ENCODE measurements around the gene FAM174C.

Gene FAM174C

GRCh38 chr19:1275976-1276627 is 772 bp downstream of the FAM174C start:
- no peak for DNase-seq

DNA sequence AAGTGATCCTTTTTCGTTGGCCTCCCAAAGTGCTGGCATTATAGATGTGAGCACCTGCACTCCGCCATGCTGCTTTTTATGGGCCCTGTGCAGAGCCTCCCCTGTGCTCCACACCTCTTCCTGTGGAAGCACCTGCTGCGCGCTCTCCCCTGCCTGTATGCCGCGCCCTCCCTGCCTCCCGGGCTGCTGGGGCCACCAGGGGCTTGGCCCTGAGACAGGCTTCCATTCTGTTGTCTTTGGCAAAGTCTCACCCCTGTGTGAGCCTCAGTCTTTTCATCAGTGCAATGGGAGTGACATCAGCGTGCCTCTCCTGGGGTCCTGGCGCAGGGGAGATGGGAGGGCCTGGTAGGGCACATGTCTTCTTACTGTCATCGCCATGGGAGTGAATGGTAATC is 1.3 kb downstream of the FAM174C start:
- DNase-seq = no peak

- no peak for DNase-seq
Measured at GRCh38 chr19:1277061-1277460, 1.7 kb downstream of the FAM174C start.

- no peak for DNase-seq
Measured at GRCh38 chr19:1278074-1278473, 2.7 kb downstream of the FAM174C start.

DNA sequence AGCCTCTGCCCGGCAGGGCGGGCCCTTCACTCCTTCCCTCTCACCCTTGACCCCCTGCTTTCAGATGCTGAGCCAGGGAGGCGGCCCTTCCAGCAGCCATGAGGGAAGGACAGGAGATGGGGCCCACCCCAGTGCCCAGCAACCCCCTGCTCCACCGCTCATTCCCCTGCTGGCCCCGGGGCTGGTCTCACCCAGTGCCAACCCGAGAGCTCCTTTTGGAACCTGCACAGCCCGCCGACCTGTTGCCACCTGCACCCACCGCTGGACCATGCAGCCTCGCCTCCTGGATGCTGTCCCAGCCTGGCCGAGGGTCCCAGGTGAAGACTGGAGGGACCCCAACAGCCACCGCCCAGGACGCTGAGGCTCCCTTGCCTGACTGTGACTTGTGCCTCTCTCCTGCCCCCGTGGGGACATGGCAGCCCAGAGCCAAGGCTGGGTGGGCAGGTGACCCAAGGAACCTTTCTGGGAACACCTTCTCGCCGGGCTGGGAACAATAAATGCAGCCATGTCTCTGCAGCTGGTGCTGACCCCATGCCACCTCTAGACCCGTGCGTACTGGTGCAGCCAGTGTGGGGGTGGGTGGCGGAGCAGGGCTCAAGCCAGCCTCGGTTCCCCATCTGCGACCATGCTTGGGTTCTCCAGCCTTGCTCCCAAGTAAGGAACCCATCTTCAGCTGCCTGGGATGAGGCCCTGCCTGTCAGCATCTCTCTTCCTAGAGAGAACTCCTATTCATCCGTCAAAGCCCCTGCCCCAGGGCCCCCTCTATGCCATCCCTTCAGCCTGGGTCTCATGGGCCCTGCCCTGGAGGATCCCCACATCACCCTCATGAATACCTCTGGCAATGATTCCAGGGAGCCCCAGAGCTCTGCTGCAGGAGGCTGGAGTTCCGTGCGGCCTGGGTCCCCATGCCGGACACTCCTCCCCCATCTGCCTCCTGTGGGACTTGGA is 3.7 kb downstream of the FAM174C start:
- DNase-seq = no peak

DNA sequence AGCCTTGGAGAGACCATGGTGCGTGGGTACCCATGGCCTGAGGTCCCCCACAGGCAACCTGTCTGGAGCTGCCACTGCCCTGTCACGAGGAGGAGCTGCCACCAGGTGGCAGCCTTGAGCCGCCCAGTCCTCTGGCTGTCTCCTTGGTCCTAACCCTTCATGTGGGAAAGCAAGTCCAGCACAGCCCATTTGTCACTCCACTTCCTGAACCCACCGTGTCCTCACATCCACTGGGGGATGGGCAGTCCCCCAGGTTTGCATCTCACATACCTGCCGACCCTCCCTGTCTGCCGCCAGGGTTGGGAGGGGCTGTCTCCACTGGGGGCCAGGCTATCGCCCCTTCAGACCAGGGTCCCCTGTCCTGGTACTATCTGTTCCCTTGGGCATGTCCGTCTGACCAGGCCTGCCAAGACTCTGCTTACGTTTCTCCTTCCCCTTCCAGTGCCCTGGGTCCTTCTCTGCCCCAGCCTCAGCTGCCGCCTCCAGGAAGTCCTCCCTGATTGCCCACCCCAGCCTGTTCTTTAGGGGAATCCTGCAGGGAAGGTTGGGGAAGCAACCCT is 4.5 kb downstream of the FAM174C start:
- peak; percentile 80 for DNase-seq

- no peak for DNase-seq
Measured at GRCh38 chr19:1280636-1281568, 5.6 kb downstream of the FAM174C start.

DNA sequence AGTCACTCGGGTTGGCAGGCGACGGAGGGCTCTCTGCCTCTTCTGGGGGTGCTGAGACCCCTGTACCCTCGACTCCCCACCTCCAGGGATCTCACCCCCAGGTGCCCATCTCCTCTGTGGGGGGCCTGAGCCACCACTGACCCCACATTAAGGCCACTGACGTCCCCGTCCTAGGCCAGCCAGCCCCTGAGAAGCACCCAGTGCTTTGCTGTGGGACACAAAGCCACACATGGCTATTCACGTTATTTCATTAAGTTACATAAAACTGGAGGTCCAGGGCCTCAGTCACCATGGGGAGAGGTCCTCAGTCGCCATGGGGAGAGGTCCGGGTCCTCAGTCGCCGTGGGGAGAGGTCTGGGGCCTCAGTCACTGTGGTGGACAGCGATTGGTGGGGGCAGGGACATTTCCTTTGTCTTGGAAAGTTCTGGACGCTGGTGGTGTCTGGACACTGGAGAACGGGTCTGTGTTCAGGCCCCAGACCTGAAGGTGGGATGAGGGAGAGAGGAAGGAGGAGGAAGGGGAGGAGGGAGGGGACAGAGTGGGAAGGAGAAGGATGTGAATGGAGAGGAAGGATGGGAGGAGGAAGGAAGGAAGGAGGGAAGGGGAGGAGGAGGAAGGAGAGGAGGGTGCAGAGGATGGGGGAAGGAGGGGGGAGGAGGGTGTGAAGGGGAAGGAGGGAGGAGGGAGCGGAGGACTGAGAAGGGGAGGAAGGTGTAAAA is 6.4 kb downstream of the FAM174C start:
- no peak for DNase-seq

GRCh38 chr19:1282588-1283206 is 7.4 kb downstream of the FAM174C start:
- no peak for DNase-seq

- DNase-seq = no peak
Measured at GRCh38 chr19:1283207-1283916, 8.0 kb downstream of the FAM174C start.

DNA sequence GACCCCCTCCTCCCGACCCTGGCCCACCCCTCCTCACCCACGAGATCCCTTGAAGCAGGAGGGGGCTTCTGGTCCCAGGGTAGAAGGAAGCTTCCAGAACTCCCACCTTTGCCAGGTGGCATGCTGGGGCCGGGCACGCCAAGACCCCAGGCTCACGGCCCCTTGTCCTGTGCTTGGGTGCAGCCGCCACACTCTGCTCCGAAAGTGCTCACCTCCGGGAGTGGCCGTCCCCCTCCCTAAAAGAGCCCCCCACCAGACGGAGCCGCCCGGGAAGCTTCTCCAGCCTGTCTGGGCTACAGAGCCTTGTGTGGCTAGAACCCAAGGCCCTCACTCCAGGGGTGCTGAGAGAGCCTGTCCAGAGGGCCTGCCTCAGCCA is 8.6 kb downstream of the FAM174C start:
- no peak for DNase-seq

DNA sequence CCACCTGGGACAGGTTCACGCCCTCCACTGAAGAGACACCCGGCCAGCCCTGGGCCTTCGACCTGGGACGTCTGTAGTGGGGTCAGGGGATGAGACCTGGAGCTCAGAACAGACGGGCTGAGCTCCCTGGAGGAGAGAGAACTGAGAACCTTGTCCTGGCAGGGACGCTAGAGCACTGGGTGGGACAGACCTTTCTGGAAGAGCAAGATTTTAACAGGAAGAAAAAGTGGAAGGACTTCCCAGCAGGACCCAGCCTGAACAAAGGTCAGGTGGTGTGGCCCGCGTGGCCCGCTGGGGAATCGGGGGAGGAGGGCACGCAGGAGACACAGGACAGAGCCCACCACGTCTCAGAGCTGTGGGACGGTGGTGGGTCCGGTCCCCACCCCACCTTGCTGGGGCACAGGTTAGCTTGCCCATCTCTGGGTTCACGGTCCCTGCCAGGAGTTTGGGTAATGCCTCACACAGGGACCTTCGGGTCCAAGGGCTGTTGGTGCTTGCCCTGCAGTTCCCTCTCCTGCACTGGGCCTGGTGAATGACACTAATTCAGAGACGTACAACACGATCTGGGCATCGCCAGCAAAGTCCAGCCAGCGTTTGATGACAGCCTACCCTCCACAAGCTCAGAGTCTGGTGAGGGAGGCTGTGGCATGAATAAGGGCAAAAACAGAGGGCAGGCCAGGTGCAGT is 9.1 kb downstream of the FAM174C start:
- no peak for DNase-seq

DNA sequence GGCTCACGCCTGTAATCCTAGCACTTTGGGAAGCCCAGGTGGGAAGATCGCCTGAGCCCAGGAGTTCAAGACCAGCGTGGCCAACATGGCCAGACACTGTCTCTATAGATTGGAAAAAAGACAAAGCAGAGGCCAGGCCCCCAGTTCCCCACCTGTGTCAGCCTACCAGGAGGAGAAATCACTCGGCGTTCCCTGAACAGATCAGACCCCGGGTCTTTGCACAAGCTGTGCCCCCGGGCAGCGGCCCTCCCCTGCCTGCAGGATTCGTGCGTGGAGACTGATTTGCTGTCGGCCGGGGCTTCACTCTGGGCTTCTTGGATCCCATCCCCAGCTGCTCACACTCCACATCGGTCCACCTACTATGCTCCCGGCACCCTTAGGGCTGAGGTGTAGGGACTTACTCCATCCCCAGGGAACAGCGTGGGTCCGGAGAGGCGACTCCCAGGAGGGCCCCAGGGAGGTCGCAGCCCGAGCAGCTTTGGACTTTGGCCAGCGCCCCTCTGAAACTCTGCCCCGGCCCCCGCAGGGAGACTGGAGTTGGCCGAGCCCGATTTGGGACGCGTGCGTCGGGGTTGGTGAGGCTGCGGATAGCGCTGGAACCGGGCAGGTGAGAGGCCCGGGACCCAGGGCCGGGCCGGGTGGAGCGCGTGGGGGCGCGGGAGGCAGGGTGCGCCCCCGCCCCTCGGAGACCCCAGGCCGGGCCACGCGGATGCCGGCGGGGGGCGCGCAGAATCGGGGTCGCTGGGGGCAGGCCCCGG is 9.8 kb downstream of the FAM174C start:
- no peak for DNase-seq

DNA sequence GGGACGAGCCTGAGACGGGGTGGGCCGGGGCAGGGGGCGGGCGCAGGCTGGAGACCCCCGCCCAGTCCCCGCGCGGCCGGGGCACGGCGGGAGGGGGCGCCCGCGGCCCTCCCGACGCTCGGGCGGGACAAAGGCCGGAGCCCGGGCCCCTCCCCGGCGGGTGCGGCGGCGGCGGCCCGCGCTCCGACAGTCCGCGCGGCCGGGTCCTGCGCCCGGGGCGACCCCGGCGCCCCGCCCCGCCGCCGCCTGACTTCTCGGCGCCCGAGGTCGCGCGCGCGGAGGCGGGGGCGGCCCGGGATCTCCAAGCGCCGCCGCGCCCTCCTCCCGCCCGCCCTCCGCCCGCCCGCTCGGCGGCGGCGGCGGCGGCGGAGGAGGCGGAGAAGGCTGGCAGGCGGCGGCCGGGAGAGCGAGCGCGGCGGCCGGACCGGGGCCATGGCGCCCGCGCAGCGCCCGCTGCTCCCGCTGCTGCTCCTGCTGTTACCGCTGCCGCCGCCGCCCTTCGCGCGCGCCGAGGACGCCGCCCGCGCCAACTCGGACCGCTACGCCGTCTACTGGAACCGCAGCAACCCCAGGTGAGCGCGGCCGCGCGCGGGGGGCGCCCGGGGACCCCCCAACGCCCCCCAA is 10.5 kb downstream of the FAM174C start, which contains the start of gene EFNA2:
Gene EFNA2 (plus strand): TSS at position 137 of the 624 bp plus-strand sequence. CDS start 296 bp downstream, at position 433.
- no peak for DNase-seq

GRCh38 chr19:1286487-1287353 is 11.4 kb downstream of the FAM174C start:
- DNase-seq = no peak

DNA sequence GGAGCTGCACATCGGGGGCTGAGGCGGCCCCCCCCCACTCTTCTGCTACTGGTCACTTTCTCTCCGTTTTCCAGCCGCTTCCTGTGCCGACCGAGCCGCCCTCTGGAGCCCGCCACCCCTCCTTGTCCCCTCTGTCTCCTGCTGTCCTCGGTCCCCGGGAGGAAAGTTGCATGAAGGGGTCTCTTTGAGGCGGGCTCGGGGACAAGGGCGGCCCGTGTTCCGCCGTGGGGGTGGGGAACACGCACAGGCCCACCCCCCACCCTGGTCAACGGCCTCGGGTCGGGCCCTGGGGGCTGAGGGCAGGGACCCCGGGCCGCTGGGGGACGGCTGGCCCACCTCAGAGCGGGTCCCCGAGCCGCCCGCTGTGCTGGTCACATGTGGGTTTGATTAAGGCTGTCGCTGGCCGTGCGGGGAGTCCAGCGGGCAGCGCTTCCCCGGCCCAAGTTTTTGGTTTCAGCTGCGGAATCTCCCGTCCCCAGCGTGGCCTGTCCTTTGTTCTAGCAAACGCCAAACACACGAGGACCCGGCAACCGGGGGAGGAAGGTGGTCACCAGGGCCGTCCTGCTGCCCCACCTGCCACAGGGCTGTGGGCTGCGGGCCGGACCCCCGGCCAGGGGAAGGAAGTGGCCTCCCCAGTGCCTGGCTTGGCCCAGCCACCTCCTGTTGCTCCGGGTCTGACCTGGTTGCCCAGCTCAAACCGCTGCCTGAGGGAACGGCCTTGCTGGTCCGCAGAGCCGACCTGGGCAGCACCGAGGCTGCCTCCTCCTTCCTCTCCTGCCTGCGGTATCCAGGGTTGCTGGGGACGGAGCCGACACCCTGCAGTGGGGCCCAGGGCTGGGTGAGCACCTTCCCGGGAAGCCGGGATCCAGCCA is 12.3 kb downstream of the FAM174C start:
- DNase-seq = no peak

DNA sequence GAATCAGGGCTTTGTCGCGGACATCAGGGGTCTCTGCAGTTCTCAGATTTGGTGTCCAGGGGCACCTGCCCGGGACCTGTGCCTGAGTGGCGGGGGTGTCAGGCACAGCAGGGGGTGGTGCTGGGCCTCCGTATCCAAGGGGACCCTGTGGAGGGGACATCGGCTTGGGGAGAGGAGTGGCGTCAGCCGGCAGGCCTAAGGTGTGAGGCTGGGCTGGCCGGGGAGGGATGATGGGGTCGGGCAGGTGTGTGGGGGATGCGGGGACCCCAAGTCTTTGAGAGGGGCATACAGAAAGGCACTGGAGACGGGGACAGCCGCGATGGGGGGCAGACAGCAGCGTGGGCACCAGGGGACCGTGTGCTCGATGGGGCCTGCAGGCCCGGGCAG is 12.9 kb downstream of the FAM174C start:
- no peak for DNase-seq

Measured in activated CD8-positive, alpha-beta memory T cell treated with anti-CD3 and anti-CD28 coated beads, Interleukin-2, amount 50 U/mL, for 4 hours (primary cell).